Activated CD8-positive, alpha-beta memory T cell treated with anti-CD3 and anti-CD28 coated beads for 24 hours (primary cell): ENCODE data around the gene TARBP1.

Source experiments
- DNase-seq: peaks from one replicate; pipeline ENCODE4 v3.0.0-alpha.2; 2020

Gene TARBP1

DNA sequence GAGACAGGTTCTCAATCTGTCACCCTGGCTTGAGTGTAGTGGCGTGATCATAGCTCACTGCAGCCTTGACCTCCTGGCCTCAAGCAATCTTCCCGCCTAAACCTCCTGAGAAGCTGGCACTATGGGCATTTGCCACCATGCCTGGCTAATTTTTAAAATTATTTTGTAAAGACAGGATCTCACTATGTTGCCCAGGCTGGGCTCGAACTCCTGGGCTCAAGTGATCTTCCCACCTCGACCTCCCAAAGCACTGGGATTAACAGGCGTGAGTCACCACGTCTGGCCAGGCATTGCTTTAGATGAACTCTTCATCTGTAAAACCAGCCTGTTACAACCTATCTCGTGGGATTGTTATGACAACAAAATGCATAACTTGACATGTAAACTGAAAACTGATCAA is 103.3 kb downstream of the TARBP1 start:
- no peak for DNase-seq

DNA sequence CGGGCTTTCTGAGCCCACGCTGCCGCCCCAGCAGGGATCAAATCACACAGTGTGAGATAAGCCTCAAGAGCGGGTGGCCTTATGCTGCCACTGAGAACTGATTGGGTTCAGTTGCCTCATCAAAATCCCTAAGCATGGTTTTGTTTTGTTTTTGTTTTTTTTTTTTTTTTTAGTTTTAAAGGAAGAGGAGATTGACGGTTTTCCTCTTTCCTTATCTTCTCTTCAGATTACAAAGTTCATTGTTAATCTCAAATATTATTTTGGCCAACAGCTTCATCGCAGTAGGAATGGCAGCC is 105.1 kb downstream of the TARBP1 start:
- no peak for DNase-seq

DNA sequence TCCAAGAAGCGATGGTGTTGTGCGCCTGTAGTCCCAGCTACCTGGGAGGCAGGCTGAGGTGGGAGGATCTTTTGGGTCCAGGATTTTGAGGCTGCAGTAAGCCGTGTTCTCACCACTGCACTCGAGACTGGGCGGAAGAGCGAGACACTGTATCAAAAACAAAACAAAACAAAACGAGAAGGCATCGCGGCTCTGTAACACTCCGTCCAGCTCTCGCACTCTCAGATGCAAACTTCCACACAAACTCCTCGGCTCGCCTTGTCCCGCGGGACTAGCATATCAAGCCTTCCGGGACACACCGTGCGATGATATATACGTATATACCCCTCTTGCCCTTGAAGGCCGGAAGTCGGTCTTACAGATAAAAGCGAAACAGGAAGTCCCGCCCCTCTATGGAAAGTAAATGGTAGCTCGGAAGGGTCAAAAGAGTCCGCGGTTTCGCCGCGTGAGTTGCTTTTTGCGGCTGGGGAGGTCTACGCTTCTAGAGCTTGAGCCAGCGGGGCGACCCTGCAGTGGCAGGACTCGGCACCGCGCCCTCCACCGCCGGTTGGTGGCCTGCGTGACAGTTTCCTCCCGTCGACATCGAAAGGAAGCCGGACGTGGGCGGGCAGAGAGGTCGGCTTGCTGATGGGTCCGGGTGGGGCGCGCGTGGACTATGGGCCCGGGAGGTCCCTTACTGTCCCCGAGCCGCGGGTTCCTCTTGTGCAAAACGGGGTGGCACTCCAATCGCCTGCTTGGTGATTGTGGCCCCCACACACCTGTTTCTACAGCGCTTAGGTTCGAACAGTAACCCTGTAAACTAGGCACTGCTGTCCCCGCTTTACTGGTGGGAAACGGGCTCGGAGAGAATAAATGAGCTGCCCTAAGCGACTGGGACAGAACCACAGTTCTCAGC is 105.7 kb downstream of the TARBP1 start, which contains the start of gene COA6:
Gene COA6, plus strand, starts transcription at position 393 of the 895 bp plus-strand sequence. Its CDS starts 11 bp downstream, at position 404.
- DNase-seq, result peak; percentile 98

DNA sequence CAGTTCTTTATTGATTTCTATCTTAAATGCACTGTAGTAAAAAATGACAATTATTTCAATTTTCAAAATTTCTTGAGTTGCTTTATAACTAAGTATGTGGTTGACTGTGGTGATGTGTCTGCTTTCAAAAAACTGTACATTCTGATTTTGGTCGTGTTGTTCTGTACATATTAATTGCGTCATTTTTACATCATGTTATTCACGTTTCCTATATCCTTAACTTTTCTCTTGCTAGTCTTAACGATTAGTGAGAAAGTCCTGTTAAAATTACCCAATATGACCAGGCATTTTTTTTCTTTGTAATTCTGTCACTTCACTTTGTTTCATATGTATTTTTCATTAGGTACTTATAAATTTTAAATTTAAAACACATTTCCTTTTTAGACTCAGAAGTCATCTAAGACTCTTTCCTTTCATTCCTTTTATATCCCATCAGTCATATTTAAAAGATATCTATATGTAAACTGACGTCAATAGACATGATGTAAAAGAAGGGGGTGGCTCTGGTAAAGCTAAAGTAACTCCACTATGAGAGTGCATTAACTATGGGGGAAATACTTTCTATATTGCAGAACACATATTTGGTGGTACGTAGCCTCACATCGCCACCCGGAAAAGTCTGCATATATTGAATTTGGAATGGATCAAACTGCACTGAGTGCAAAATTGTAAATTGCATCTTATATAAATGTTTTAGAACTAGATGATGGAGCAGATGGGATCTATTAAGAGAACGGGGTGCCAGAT is 106.8 kb downstream of the TARBP1 start:
- no peak for DNase-seq

DNA sequence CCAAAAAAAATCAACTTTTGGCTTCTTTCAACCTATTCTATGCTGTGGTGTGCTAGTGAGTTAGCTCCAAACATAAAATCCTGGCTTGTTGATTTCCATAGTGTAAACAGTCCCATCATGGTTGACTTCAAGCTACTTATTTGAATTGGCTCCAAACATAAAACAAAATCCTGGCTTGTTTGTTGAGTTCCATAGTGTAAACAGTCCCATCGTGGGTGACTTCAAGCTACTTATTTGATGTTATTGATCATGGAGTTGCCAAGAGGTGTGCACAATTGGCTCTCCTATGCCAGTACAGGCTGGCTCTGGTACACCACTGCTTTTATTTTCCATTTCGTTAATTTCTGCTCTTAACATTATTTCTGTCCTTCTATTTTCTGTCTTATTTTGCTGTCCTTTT is 107.6 kb downstream of the TARBP1 start:
- no peak for DNase-seq

DNA sequence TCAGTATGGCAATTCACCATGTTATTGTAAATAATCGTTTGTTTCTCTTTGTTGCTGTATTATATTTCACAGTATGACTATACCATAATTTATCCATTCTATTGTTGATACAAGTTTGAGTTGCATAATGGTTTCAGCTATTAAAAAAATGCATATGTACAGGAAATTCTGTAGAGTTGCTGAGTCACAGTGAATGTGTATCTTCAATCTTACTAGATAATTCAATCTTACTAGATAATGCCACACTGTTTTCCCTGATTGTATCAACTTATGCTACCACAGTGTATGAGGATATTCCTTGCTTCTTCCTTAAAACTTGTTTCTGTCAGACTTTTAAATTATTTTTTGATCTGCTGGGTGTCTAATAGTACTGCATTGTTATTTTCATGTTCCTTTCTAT is 109.2 kb downstream of the TARBP1 start:
- no peak for DNase-seq

DNA sequence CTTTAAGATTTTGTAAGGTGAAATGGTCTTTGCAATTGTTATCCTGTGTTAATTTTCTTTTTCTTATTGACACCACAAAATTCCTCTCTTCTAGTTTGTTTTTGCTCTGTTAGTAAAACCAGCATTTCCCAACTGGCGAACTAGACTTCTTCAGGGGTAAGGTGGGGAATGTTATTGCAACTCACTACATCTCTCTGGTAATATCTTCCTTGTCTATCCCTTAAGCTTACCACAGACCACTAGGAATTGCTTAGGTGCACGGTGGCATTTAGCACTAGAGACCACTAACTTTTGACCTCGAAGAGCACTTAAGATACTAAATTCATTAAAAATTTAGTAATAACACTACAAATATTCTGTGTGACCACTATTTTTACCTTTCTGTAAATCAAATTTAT is 109.9 kb downstream of the TARBP1 start:
- DNase-seq, result no peak

DNA sequence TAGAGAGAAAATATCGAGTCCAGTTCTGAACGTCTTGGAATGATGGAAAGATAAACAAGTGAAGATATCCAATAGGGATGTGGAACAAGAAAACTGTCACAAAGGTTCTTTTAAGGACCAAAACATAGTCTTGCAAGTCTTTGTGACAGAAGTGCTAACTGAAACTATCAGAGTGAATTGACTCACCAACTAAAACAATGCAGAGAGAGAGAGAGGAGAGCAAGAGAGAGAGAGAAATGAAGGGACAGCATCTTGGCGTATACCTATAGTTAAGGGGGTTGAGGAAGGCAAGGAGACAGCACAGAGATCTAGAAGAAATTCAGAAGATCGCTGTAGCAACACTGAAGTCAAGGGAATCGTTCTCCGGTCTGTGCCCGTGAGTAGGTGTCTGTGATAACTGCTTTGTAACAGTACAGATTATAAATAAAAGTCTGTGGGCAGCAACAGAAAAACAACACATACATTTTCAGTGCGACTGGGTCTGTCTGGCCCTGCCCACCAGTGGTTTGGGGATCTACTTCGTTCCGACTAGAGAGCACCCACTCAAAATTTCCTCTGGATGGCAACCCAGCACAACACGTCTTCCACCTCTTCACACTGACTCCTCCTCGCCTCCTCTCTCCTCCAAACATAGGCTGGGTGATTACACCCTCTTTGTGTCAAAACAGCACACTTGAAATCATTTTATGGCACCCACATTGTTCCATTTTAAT is 110.5 kb downstream of the TARBP1 start:
- DNase-seq, result no peak

DNA sequence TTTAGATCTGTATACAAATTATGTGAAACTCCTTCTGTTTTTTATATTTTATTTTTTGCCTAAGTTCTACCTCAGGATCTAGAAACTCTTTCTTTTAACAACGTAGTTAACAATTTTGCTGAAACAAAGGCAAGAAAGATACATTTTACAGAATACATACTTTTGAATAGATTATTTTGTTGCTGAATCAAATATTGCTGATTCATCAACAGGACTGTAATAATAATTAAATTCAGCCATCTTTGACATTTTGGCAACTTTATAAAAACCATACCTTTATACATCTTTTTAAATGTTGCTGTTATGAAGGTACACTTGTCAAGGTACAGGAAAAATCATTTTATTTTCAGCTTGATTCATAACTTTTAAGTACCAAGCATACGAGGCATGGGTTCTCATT is 116.4 kb downstream of the TARBP1 start:
- no peak for DNase-seq

DNA sequence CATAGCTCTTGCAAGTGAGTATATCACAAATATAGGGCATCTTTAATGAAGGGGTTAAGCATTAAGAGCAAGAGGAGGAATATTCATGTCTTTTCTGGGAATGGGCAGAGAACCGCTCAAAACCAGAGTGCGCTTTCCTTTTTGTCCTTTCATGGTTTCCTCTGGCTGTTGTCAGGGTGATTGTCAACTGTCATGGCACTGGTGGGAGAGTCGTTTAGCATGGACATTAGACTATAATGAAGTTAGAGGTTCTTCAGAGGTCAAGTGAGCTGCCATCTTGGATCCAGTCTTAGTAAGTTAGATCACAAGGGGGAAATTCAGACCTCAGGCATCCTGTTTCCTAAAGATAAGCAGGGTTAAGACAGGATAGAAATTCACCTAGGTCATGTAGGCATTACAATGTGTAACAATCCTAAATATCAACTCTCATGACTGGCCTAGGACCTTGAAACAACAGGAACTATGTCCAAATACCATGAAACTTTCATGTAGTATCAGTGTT is 117.8 kb downstream of the TARBP1 start:
- DNase-seq, result no peak

DNA sequence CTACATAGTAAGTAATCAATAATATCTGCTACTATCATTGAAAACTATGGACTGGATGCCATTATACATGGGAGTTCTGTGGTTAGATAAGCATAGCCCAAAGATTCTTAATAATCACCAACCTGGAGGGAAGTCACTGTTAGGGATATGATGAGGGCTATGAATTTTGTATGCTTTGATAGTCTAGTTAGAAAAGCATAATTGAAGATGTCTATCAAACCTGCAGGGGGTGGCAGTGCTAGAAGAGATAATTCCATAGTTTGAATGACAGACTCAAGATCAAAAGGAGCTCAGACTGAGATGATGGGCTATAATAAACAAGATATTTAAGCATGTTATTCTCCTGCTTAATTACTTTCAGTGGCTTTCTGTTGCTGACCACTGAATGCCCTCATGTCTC is 121.1 kb downstream of the TARBP1 start:
- DNase-seq, result no peak

DNA sequence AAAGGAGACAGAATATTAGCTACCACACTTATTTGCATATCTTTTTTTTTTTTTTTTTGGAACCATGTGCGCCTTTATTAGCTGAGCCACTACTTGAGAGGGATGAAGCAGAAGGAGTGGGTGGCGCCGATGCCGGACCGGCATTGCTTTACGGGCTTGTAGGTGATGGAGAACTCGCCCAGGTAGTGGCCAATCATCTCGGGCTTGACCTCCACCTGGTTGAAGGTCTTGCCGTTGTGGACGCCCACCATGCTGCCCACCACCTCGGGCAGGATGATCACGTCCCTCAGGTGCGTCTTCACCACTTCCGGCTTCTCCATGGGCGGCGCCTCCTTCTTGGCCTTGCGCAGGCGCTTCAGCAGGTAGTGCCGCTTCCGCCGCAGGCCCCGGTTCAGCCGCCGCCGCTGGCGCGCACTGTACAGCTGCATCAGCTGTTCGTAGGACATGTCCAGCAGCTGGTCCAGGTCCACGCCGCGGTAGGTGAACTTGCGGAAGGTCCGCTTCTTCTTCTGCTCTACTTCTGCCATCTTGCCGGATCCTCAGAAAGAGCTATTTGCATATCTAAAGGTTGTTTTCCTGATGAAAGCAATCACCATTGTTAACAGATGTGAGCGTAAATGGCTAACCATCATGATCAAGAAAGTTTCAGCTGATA is 122.2 kb downstream of the TARBP1 start:
- DNase-seq, result peak; percentile 72

DNA sequence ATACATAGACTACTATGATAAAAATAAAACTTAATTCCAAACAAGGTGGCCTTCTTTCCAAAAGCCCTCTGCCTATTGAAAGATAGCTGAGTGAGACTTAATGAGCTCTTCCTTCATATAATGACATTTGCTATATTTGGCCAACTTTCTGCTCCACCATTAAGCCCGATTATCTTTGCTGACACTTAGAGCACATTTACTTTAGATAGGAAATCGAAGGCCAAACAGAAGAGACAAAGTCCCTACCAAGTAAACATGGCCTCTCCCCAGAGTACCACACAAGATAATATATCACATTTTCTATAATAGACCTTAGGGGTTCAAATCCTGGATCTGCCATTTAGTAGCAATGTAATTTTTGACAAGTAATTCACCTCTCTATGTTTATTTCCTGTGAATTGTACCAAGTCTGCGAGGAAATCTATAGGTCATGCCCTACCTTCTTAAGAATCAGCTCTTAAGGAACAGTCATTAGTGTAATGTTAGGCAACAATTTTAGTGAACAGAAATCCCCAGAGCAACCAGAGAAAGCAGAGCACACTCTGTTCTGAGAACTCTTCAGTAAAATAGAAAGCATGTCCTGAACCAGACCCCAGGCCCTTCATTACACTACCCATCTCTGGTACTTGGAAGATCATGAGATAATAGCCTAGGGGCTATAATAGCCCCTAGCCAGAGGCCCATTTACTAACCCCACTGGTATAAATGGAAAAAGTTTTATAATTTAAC is 123.0 kb downstream of the TARBP1 start:
- no peak for DNase-seq

DNA sequence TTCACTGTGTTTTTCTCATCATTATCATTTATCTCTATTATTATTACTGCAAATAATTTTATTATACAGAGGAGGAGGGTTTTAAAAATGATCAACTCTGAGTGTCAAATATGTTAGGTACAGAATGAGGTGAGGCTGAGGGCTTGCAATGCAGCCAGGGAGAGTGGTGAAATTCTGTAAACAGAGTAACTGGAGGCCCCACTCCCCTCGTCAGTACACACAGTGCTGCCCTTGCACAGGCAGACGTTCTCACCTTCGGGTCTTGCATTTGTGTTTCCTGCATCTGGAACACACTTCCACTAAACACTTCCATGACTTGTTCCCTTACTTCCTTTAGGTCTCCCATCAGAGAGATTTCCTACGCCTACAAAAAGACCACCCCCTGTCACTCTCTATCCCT is 130.0 kb downstream of the TARBP1 start:
- no peak for DNase-seq

DNA sequence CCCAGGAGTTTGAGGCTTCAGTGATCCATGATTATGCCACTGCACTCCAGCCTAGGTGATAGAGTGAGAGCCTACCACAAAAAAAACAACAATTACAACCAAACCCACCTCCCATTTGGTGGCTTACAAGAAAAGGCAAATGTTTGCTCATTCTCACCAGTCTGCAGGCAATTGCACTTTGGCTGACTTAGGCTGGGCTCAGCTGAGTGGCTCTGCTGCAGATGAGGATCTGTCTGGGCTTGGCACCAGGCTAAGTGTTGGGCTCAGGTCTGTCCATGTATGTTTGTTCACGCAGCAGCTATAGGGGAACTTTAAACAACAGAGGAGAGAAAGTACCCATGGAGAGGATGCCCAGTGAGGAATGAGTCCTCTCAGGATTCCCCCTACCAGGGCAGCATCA is 133.7 kb downstream of the TARBP1 start:
- no peak for DNase-seq

DNA sequence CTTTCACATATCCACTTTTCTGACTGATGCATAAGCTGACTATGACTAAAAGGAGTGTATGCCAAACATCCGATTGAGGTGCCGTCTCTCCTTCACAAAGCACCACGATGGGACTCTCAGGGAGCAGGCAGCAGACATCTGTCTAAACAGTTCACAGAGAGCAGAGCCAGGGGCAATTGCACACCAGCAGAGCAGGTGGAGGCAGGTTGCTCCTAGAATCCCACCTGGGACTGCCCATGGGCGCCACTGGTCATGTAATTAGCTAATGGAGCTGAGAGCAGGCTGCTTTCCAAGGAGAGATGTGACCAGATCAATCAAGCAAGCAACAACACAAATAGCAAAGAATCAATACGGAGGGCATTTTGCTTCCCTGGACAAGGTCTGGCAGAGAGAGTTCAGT is 136.2 kb downstream of the TARBP1 start:
- no peak for DNase-seq
